H9 (cell line): ENCODE results near the gene ITSN1. TPM values are rescaled to one million over a fixed set of nuclear protein-coding genes. Genes with fewer than 3 reads are reported as not detected.

Experiments
- DNase-seq: peaks from one replicate; pipeline ENCODE4 v3.0.0-alpha.2; 2017
- H2AFZ ChIP-seq: one replicate; pipeline ENCODE4 v1.6.1; 2013; ENCODE audit warnings: mild to moderate bottlenecking, low read length, control low read depth, moderate library complexity
- H2AK5ac ChIP-seq: 2 replicates; pipeline ENCODE4 v1.6.1; 2013; ENCODE audit warnings: low read length, control low read depth, mixed read lengths; ENCODE audit not compliant: insufficient read length
- H2BK120ac ChIP-seq: one replicate; pipeline ENCODE4 v1.6.1; 2013; ENCODE audit warnings: low read depth, mild to moderate bottlenecking, low read length, control low read depth, inconsistent platforms; ENCODE audit not compliant: poor library complexity, severe bottlenecking
- H2BK12ac ChIP-seq: 2 replicates; pipeline ENCODE4 v1.6.1; 2013; ENCODE audit warnings: low read length, control low read depth, mixed read lengths, low read depth; ENCODE audit not compliant: insufficient read length
- H2BK15ac ChIP-seq: 2 replicates; pipeline ENCODE4 v1.6.1; 2013; ENCODE audit warnings: low read depth, low read length, control low read depth
- H2BK20ac ChIP-seq: one replicate; pipeline ENCODE4 v1.6.1; 2013; ENCODE audit warnings: low read depth, mild to moderate bottlenecking, low read length, control low read depth, inconsistent platforms; ENCODE audit not compliant: poor library complexity, severe bottlenecking
- H2BK5ac ChIP-seq: 2 replicates; pipeline ENCODE4 v1.6.1; 2013; ENCODE audit warnings: low read length, control low read depth, mixed read lengths; ENCODE audit not compliant: insufficient read length
- H3K14ac ChIP-seq: 2 replicates; pipeline ENCODE4 v1.6.1; 2013; ENCODE audit warnings: low read length, control low read depth; ENCODE audit not compliant: insufficient read depth
- H3K18ac ChIP-seq: 2 replicates; pipeline ENCODE4 v1.6.1; 2013; ENCODE audit warnings: low read depth, mild to moderate bottlenecking, mixed read lengths, low read length, control low read depth; ENCODE audit not compliant: insufficient read length
- H3K23ac ChIP-seq: 2 replicates; pipeline ENCODE4 v1.6.1; 2013; ENCODE audit warnings: low read length, control low read depth, mixed read lengths, low read depth; ENCODE audit not compliant: insufficient read length
- H3K23me2 ChIP-seq: 2 replicates; pipeline ENCODE4 v1.6.1; 2013; ENCODE audit warnings: low read depth, mild to moderate bottlenecking, mixed read lengths, low read length, control low read depth; ENCODE audit not compliant: insufficient read length, poor library complexity, severe bottlenecking
- H3K27ac ChIP-seq: 2 replicates; pipeline ENCODE4 v1.5.1; 2013; ENCODE audit warnings: low read length, control low read depth, mixed read lengths, low read depth; ENCODE audit not compliant: insufficient read length
- H3K27me3 ChIP-seq: 2 replicates; pipeline ENCODE4 v1.6.1; 2013; ENCODE audit warnings: low read length, control low read depth, inconsistent platforms; ENCODE audit not compliant: insufficient read depth
- H3K4ac ChIP-seq: 2 replicates; pipeline ENCODE4 v1.6.1; 2013; ENCODE audit warnings: low read depth, mild to moderate bottlenecking, control low read depth, inconsistent platforms, low read length, moderate library complexity
- H3K4me1 ChIP-seq: 2 replicates; pipeline ENCODE4 v1.6.1; 2013; ENCODE audit warnings: low read length, control low read depth, inconsistent platforms; ENCODE audit not compliant: insufficient read depth
- H3K4me2 ChIP-seq: 2 replicates; pipeline ENCODE4 v1.6.1; 2013; ENCODE audit warnings: low read length, control low read depth, mixed read lengths; ENCODE audit not compliant: insufficient read length, insufficient read depth
- H3K56ac ChIP-seq: 2 replicates; pipeline ENCODE4 v1.6.1; 2013; ENCODE audit warnings: low read depth, mild to moderate bottlenecking, mixed read lengths, low read length, control low read depth; ENCODE audit not compliant: insufficient read length
- H3K79me1 ChIP-seq: 2 replicates; pipeline ENCODE4 v1.6.1; 2013; ENCODE audit warnings: low read depth, mild to moderate bottlenecking, moderate library complexity, low read length, control low read depth, inconsistent platforms; ENCODE audit not compliant: insufficient read depth, poor library complexity, severe bottlenecking
- H3K79me2 ChIP-seq: 2 replicates; pipeline ENCODE4 v1.6.1; 2013; ENCODE audit warnings: low read length, control low read depth, inconsistent platforms; ENCODE audit not compliant: insufficient read depth
- H3K9ac ChIP-seq: 2 replicates; pipeline ENCODE4 v1.6.1; 2013; ENCODE audit warnings: low read length, control low read depth, mixed read lengths; ENCODE audit not compliant: insufficient read length; ENCODE audit errors: extremely low read depth
- H3K9me3 ChIP-seq: one replicate; pipeline ENCODE4 v1.6.1; 2013; ENCODE audit warnings: low read depth, low read length, inconsistent platforms; ENCODE audit not compliant: control insufficient read depth
- H3T11ph ChIP-seq: one replicate; pipeline ENCODE4 v1.6.1; 2013; ENCODE audit warnings: mild to moderate bottlenecking, low read length, control low read depth, inconsistent platforms
- H4K20me1 ChIP-seq: one replicate; pipeline ENCODE4 v1.6.1; 2013; ENCODE audit not compliant: control insufficient read depth, insufficient read length, insufficient read depth
- H4K5ac ChIP-seq: 2 replicates; pipeline ENCODE4 v1.6.1; 2013; ENCODE audit warnings: low read depth, mild to moderate bottlenecking, mixed read lengths, low read length, control low read depth; ENCODE audit not compliant: insufficient read length
- H4K8ac ChIP-seq: replicated peaks from 2 replicates; pipeline ENCODE4 v1.6.1; 2013; ENCODE audit warnings: low read length, control low read depth, mixed read lengths, low read depth; ENCODE audit not compliant: insufficient read length
- H4K91ac ChIP-seq: 2 replicates; pipeline ENCODE4 v1.6.1; 2013; ENCODE audit warnings: low read depth, mild to moderate bottlenecking, moderate library complexity, mixed read lengths, low read length, control low read depth; ENCODE audit not compliant: insufficient read length
- H3K27ac Mint-ChIP-seq, 3 experiments: 2 replicates in 2 of 3; 3 replicates in 1 of 3; pipeline ENCODE4 v1.8.0; 2020 to 2021; ENCODE audit warnings: mixed read lengths in 3 of 3, mild to moderate bottlenecking in 1 of 3, moderate library complexity in 1 of 3
- H3K27me3 Mint-ChIP-seq: 2 replicates; pipeline ENCODE4 v1.8.0; 2021; ENCODE audit warnings: low read depth, mild to moderate bottlenecking, moderate library complexity, mixed read lengths
- H3K36me3 Mint-ChIP-seq, 3 experiments: 2 replicates in 2 of 3; 3 replicates in 1 of 3; pipeline ENCODE4 v1.8.0; 2020 to 2021; ENCODE audit warnings: low read depth in 3 of 3, mixed read lengths in 3 of 3; ENCODE audit not compliant: insufficient read depth in 1 of 3
- H3K4me1 Mint-ChIP-seq, 2 experiments: 2 replicates each; pipeline ENCODE4 v1.8.0; 2020; ENCODE audit warnings: mixed read lengths in 2 of 2
- H3K4me3 Mint-ChIP-seq, 2 experiments: 2 replicates in 1 of 2; 3 replicates in 1 of 2; pipeline ENCODE4 v1.8.0; 2020 to 2021; ENCODE audit warnings: mild to moderate bottlenecking in 2 of 2, mixed read lengths in 2 of 2, moderate library complexity in 1 of 2
- H3K9me3 Mint-ChIP-seq, 2 experiments: 2 replicates in 1 of 2; 3 replicates in 1 of 2; pipeline ENCODE4 v1.8.0; 2020; ENCODE audit warnings: mild to moderate bottlenecking in 2 of 2, mixed read lengths in 2 of 2, moderate library complexity in 1 of 2
- CTCF ChIP-seq: fragments of 200-600 bp; sonication (generic); conservative IDR thresholded peaks from 3 replicates; pipeline ENCODE4 v1.8.0; 2021; ENCODE audit warnings: antibody characterized with exemption, mild to moderate bottlenecking
- WGBS: extraction: QIAGEN DNeasy Blood & Tissue Kit; methylation state at CpG from one replicate; pipeline ENCODE4 v1.1.7; 2013; ENCODE audit warnings: missing lambda C conversion rate, low lambda C conversion rate, mixed read lengths; ENCODE audit not compliant: insufficient read length; ENCODE audit errors: extremely low coverage; 5-methylcytosine and 5-hydroxymethylcytosine counted together
- total RNA-seq: library from RNA; stranded (reverse); gene quantifications from 2 replicates; pipeline ENCODE4 v1.2.1, GENCODE V29; 2021

The ITSN1 gene
- total RNA-seq, 1 experiment from 2014 or later, result 94.2 TPM

- no peak overlapping the region for H2AFZ ChIP-seq
- H4K5ac ChIP-seq, result no peak overlapping the region
- no peaks in the 10 kb centered on the region for H3K79me1 ChIP-seq
- Mint-ChIP-seq H3K27ac (no peak overlapping the region), H3K27me3 (peaks cover 5% of the 10 kb centered on the region), H3K36me3 (no peaks in the 10 kb centered on the region), H3K4me3 (no peak overlapping the region), H3K4me1 (peaks cover 22% of the 10 kb centered on the region in 2 experiments), H3K9me3 (no peaks in the 10 kb centered on the region)
- no peak overlapping the region for H3K56ac ChIP-seq
- no peaks in the 10 kb centered on the region for H3K79me2 ChIP-seq
- H2AK5ac ChIP-seq, result no peak overlapping the region
- no peak overlapping the region for H3K4me2 ChIP-seq
- H2BK20ac ChIP-seq, result no peak overlapping the region
- H3T11ph ChIP-seq, result no peak overlapping the region
- no peak for DNase-seq
- H4K8ac ChIP-seq, result no peak overlapping the region
- no peak for TF ChIP-seq CTCF
- no peaks in the 10 kb centered on the region for H3K4me1 ChIP-seq
- H3K18ac ChIP-seq, result no peak overlapping the region
- H3K27me3 ChIP-seq, result no peaks in the 10 kb centered on the region
- no peak overlapping the region for H3K4ac ChIP-seq
- no peaks in the 10 kb centered on the region for H3K23me2 ChIP-seq
- no peak overlapping the region for H2BK5ac ChIP-seq
- H4K91ac ChIP-seq, result no peak overlapping the region
- no peak overlapping the region for H3K14ac ChIP-seq
- no peak overlapping the region for H3K9ac ChIP-seq
- no peak overlapping the region for H2BK15ac ChIP-seq
- no peak overlapping the region for H3K23ac ChIP-seq
- no peaks in the 10 kb centered on the region for H3K9me3 ChIP-seq
- no peak overlapping the region for H2BK120ac ChIP-seq
- WGBS, result no CpG with 5 or more reads among the region's 18 CpGs
- H2BK12ac ChIP-seq, result no peak overlapping the region
- H4K20me1 ChIP-seq, result no peaks in the 10 kb centered on the region
- H3K27ac ChIP-seq, result no peak overlapping the region
Observed at GRCh38 chr21:33859373-33860102, 217.2 kb downstream of the ITSN1 start.
